HG03097 (cell line): ENCODE results near the gene CCDC188.

Source experiments
- ATAC-seq: cut with Tn5 transposase; IDR thresholded peaks from one replicate; pipeline ENCODE4 v1.9.1; 2021; ENCODE audit not compliant: unreplicated experiment, low FRiP score

The CCDC188 gene

GRCh38 chr22:20152464-20152890 lies 1.6 kb upstream of the CCDC188 start:
- ATAC-seq: no peak

DNA sequence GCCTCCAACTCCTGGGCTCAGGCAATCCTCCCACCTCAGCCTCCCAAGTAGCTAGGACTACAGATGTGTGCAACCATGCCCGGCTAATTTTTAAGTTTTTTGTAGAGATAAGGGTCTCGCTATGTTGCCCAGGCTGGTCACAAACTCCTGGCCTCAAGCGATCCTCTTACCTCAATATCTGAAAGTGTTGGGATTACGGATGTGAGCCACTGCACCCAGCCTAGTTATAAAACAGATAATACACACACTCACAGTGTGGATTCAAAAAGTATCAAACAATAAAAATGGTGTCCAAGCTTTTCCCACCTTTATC lies 377 bp upstream of the CCDC188 start:
- no peak for ATAC-seq

DNA sequence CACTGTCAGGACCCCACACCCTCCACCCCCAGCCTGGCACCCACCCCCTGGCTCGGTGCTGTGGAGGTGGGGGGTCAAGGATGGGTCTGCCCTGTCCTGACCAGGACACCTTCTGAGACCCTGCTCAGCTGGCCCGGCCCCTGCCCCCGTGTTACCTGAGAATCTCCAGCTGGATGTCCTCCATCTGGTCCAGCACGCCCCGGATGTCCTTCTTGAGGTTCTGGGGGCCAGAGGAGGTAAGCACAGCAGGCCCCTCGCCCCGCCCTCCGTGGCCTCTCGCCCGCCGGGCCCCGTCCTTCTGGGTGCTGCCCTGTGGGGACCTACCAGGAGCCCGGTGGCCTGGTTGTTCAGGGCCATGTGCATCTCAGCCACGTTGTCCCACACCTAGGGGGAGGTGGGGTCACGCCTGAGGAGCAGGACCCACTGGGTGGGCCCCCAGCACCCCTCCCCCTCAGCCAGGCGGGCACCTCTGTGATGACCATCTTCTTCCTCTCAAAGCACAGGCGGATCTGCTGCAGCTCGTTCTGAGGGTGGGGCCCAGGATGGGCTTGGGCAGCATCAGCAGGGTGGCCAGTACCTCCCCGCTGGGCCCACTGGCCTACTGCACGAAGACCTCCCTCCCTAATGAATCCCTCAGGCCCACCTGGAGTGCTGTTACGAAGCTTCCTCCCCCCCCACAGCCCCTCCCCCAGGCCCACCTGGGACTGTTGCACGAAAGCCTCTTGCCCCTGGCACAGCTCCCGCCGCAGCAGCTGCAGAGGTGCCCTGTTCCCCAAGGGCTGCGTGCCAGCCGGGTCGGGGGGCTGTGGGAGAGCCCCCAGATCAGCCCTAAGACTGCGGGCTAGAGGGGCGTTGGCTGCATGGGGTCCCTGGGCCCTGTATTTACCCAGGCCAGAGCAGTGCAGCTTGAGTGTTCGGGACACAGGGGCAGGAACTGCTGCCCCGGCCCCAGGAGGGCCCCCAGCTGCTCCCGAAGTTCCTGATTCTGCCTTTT lies 1.3 kb downstream of the CCDC188 start:
- no peak for ATAC-seq

DNA sequence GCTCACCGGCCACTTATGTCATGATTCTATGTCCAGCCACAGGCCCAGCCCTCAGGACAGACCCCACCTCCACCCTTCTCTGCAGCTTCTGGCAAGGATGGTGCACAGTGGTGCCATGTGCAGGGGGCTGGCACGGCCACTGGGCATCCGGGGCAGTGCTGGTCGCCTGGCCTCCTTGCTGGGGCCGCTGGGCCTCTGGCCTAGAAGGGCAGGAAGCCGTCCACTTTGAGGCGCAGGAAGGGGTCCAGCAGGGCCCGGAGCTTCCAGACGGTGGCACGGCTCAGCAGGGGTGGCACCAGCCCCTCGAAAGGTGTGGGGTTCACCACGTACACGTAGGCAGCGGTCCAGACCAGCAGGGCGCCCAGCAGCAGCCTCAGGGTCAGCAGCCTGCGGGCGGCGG lies 2.4 kb downstream of the CCDC188 start:
- no peak for ATAC-seq

GRCh38 chr22:20147237-20147988 lies 3.4 kb downstream of the CCDC188 start:
- no peak for ATAC-seq

DNA sequence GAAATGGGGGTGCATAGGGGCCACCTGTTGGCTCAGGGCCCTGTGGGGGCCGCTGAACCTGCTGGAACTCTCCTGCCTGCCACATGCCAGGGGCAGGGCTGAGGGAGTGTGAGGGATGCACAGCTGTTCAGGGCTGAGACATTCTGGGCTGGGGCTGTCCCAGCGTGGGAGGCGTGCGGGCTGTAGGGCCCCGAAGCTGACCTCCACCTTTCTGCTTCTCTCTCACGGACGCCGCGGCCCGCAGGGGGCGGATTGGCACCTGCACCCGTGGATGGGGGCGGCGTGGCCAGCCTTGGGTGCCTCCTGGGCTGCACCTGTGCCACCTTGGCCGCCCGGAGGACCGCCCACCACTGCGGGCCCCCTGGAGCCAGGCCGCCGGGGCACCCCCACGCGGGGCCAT lies 4.1 kb downstream of the CCDC188 start:
- no peak for ATAC-seq

DNA sequence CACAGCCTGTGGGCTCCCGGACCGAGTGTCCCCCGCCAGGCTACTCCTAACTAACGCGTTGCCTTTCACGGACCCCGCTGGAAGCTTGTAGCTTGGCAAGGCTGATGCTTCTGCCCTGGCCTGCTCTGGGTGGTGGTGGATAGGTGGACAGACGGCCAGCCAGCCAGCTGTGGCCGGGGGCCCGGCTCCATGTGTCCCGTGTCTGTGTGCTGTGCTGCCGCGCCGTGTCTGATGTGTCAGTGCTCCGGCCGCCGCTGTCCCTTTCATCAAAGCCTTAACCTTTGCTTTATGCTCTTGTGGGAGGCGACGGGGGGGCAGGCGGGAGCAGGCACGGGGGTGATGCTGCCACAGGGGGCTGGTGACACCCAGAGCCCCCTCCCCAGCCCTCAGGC lies 5.0 kb downstream of the CCDC188 start:
- no peak for ATAC-seq

DNA sequence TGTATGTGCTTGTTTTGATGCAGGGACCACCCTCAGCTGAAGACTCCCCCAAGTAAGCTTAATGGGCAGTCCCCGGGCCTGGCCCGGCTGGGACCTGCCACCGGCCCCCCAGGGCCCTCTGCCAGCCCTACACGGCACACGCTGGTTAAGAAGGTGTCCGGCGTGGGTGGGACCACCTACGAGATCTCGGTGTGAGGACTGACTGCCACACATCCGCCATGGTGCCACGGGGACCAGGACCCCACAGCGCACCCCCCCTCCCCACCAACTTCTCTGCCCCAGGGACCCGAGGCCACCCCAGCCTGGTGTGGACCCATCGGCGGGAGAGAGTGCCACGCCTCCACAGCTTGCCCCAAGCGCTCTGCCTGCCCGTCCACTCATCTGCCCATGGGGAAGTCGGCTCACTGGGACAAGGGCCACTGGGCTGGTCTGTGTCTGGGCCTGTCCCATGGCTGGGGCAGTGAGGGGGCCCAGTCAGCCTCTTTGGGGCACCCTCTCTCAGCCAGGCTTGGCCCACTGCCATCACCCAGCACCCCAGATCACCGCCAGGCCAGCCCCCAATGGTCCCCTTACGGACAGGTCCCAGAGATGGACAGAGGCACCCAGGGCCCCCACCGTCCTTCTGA lies 5.5 kb downstream of the CCDC188 start:
- no peak for ATAC-seq

DNA sequence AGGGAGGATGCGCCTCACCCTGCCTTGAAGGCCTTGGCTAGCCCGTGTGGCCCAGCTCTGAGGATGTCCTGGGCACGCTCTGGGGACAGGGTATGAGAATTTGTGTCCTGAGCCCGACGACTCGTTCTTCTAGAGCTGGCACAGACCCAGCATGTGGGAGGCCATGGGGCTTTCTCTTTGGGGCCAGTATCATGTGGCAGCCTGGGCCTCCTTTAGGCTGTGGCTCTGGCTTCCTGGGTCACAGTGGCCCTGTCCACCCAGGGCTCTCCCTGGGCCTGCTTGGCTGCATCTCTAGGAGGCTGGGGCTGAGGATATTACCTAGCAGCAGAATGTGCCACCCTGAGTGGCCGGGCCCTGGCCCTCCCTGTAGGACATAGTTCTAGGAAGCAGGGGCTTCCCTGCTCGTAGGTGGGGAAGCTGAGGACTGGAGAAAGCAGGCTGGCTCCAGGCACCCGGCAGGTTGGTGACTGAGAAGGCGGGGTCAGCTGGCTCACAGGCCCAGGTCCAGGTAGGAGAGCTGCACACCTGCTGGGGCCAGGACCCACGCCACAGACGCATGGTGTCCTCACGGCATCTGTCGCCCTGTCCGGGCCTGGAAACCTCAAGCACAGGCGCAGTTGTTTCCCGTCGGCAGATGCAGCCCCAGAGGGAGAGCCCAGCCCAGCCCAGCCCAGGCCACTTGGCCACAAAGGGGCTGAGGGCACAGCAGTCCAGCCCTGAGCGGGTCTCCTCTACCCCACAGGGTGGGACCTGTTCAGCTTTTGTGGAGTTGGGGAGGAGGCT lies 6.8 kb downstream of the CCDC188 start:
- ATAC-seq: no peak

- ATAC-seq: no peak
These were observed 7.9 kb downstream of the CCDC188 start for GRCh38 chr22:20142711-20143621.

GRCh38 chr22:20141186-20142077 lies 9.4 kb downstream of the CCDC188 start:
- ATAC-seq: no peak

DNA sequence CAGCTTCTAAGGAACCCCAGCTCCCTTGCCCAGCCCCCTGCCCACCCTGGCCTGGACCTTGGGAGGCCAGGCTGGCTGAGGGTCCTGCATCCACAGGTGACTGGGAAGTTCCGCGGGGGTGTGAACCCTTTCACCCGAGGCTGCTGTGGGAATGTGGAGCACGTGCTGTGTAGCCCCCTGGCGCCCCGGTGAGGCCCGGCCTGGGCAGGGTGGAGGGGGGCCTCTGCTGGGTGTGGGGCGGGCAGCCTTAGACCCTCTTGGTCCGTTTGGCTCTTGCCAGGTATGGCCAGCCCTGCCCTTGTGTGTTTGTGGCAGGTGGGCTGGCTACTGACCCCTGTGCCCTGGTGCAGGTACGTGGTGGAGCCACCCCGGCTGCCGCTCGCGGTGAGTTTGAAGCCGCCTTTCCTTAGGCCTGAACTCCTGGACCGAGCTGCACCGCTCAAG lies 10.3 kb downstream of the CCDC188 start:
- no peak for ATAC-seq

- no peak for ATAC-seq
These were observed 10.8 kb downstream of the CCDC188 start for GRCh38 chr22:20140107-20140445.

DNA sequence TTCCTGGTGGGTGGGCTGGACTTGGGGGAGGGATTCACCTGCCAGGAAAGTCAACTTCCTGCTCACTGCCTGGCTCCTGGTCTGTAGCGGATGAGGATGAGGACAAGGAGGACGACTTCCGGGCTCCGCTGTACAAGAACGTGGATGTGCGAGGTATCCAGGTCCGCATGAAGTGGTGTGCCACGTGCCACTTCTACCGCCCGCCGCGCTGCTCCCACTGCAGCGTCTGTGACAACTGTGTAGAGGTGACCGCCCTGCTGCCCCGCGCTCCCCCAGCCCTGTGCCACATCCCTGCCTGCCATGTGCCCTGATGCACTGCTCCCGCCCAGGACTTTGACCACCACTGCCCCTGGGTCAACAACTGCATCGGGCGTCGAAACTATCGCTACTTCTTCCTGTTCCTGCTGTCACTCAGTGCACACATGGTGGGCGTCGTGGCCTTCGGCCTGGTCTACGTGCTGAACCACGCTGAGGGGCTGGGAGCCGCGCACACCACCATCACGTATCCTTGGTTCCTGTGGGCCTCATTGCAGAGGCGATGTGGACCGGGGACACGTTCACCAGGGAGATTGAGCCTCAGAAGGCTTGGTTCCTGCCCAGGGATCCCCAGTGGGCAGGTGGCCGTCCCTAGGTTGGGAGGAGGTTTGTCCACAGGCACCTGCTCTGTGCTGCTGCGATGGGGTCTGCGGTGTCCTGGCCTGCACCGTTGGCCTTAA lies 11.3 kb downstream of the CCDC188 start:
- ATAC-seq: no peak

DNA sequence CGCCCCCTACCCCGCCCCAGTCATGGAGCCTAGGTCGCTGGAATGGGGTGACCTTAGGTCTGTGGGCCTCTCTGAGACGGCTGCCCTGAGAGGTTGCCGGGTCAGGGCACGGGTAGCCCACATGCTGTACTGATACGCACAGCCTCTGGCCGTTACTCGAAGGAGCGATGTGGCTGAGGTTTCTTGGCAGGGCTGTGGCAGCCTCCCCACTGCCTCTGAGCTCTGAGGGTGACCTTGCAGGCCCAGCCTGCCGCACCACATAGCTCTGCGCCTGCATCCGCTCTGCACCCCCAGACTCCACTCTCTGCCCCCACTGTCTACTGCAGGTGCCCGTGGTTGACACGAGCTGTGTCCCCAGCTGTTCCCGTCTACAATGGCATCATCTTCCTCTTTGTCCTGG lies 12.0 kb downstream of the CCDC188 start:
- ATAC-seq: no peak

- no peak for ATAC-seq
These were observed 12.5 kb downstream of the CCDC188 start for GRCh38 chr22:20138417-20138738.

- ATAC-seq: no peak
These were observed 13.0 kb downstream of the CCDC188 start for GRCh38 chr22:20137671-20138416.
